Spleen (tissue), 11 donors: Measurements from ENCODE around the gene ZER1. TPM values are rescaled to one million over a fixed set of nuclear protein-coding genes. Genes with fewer than 3 reads are reported as not detected.
A peak's percentile ranks its signal among the peaks of the same experiment; 100 is the strongest.

Experiments used
- DNase-seq: peaks from one replicate; pipeline ENCODE4 v3.0.0-alpha.2; 2020
- H3K27ac ChIP-seq, 8 donors: fragments of 200-600 bp; sonication (generic) in 7 of 8; 1 replicate in 4 of 8; 2 replicates in 4 of 8; pipeline versions ENCODE4 v1.5.0 to v1.8.0; 2016 to 2021; ENCODE audit warnings: inconsistent platforms in 4 of 8, mild to moderate bottlenecking in 4 of 8, moderate library complexity in 1 of 8
- H3K27me3 ChIP-seq, 7 donors: fragments of 200-600 bp; sonication (generic) in 6 of 7; replicated peaks in 1 of 7; 1 replicate in 4 of 7; 2 replicates in 3 of 7; pipeline versions ENCODE4 v1.5.0 to v1.8.0; 2016 to 2021; ENCODE audit warnings: inconsistent platforms in 3 of 7, mild to moderate bottlenecking in 1 of 7
- H3K36me3 ChIP-seq, 6 donors: fragments of 200-600 bp; sonication (generic) in 5 of 6; 1 replicate in 4 of 6; 2 replicates in 2 of 6; pipeline versions ENCODE4 v1.5.0 to v1.8.0; 2016 to 2021; ENCODE audit warnings: inconsistent platforms in 2 of 6
- H3K4me1 ChIP-seq, 6 donors: fragments of 200-600 bp; sonication (generic) in 5 of 6; 1 replicate in 3 of 6; 2 replicates in 3 of 6; pipeline versions ENCODE4 v1.5.0 to v1.8.0; 2016 to 2021; ENCODE audit warnings: inconsistent platforms in 3 of 6
- H3K4me3 ChIP-seq, 8 donors: fragments of 200-600 bp; sonication (generic) in 7 of 8; 1 replicate in 4 of 8; 2 replicates in 4 of 8; pipeline versions ENCODE4 v1.5.0 to v1.8.0; 2016 to 2021; ENCODE audit warnings: inconsistent platforms in 4 of 8, mild to moderate bottlenecking in 4 of 8, moderate library complexity in 2 of 8
- H3K9me3 ChIP-seq, 8 donors: fragments of 200-600 bp; sonication (generic) in 7 of 8; 1 replicate in 4 of 8; 2 replicates in 4 of 8; pipeline versions ENCODE4 v1.5.0 to v1.8.0; 2016 to 2021; ENCODE audit warnings: inconsistent platforms in 4 of 8
- POLR2A ChIP-seq, 3 donors: fragments of 450-650 bp; IDR thresholded peaks; one replicate each; pipeline ENCODE4 v1.5.1; 2017; ENCODE audit warnings: antibody characterized with exemption in 3 of 3, mild to moderate bottlenecking in 1 of 3
- POLR2AphosphoS5 ChIP-seq, 3 donors: sonication (generic); formaldehyde crosslinking; IDR thresholded peaks; one replicate each; pipeline ENCODE4 v1.5.1; 2017; ENCODE audit warnings: antibody characterized with exemption in 3 of 3
- WGBS, 5 donors: extraction: QIAGEN DNeasy Blood & Tissue Kit in 3 of 5; methylation state at CpG; one replicate each; pipeline versions ENCODE4 v1.1.5 to v1.1.7; 2013 to 2018; 5-methylcytosine and 5-hydroxymethylcytosine counted together
- intact Hi-C: fragments of 100-400 bp; cut with DNase I; formaldehyde crosslinking; loops from one replicate; pipeline ENCODE4 v1.15.0; 2023; ENCODE audit warnings: low total_unique reads
- polyA plus RNA-seq, 3 donors: library from polyadenylated mRNA; stranded (reverse); fragments of 200-250 nt; gene quantifications; one replicate each; pipeline ENCODE4 v1.2.1, GENCODE V29; 2013
- total RNA-seq, 7 donors: library from RNA; depleted of rRNA in 3 of 7; stranded (reverse); fragments of >200 nt in 3 of 7; fragmentation: NEBNext Ultra II Directional in 4 of 7; extraction: Animal tissue kit (Norgen Biotek cat#: 25700) in 4 of 7; gene quantifications; one replicate each; pipeline versions ENCODE4 v1.1.0 to v1.2.1, GENCODE V29; 2016 to 2021
- TF ChIP-seq, protein P1 (sequence below), 11 experiments: fragments of 200-600 bp in 7 of 11; fragments of 450-650 bp in 4 of 11; sonication (generic) in 4 of 11; IDR thresholded peaks in 8 of 11; conservative IDR thresholded peaks in 3 of 11; 1 replicate in 7 of 11; 2 replicates in 4 of 11; pipeline versions ENCODE4 v1.4.0 to v1.8.0; 2016 to 2021; ENCODE audit warnings: antibody characterized with exemption in 11 of 11, inconsistent platforms in 4 of 11, mild to moderate bottlenecking in 1 of 11
- donor health status: healthy with polysubstance abuse.
- donor health status: DM: no; HTN: no; CAD: no; lungs with moderate emphysema.
- donor health status: DM: no; HTN: no; CAD: no.
- donor health status: Bipolar disorder and iron deficiency.
- donor health status: healthy.
- donor health status: DM: no; HTN: no; CAD: no.
- donor health status: DM: yes; HTN: yes; CAD: no.

ZER1 gene
- total and polyA plus RNA-seq, 10 donors: 10.5 to 65.5 (median 35.1) TPM

DNA sequence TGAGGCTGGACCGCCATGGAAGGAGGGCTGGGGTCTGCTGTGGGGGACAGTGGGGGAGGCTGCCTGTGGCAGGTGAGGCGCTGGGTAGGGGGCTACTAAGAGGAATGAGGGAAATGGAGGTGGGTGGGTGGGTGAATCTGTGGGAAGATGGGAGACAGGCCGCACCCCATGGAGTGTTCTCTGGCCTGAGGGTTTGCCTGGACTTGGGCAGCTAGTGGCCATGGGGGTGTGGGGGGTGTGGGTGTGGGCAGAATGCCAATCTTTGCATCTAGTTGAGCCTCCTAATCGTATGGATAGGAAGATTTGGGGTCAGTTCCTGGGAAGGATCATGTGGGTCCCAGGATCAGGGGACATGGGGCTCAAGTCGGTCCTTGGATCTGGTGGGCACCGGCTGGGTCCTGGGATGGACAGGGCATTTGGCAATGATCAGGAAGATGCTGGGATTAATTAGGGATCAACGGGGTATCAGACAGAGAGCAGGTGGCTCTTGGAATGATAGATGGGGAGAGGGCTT is 48.3 kb downstream of the ZER1 start:
- Histone ChIP-seq H3K9me3 (no peaks in the 10 kb centered on the region), H3K27me3 (no peaks in the 10 kb centered on the region), H3K27ac (peak overlapping the region; percentile 79 to 92 (median 86)), H3K4me3 (peak overlapping the region; percentile 55 to 91 (median 79)), H3K36me3 (peaks cover 0 to 34% (median 23%) of the 10 kb centered on the region in 6 donors), H3K4me1 (peaks cover 4 to 52% (median 29%) of the 10 kb centered on the region in 6 donors)
- intact Hi-C loops: no loop called here
- TF ChIP-seq POLR2A (IDR thresholded peaks at IDR 0.05) (no peak), POLR2AphosphoS5 (IDR thresholded peaks at IDR 0.05) (no peak)
- TF ChIP-seq, protein P1, sequence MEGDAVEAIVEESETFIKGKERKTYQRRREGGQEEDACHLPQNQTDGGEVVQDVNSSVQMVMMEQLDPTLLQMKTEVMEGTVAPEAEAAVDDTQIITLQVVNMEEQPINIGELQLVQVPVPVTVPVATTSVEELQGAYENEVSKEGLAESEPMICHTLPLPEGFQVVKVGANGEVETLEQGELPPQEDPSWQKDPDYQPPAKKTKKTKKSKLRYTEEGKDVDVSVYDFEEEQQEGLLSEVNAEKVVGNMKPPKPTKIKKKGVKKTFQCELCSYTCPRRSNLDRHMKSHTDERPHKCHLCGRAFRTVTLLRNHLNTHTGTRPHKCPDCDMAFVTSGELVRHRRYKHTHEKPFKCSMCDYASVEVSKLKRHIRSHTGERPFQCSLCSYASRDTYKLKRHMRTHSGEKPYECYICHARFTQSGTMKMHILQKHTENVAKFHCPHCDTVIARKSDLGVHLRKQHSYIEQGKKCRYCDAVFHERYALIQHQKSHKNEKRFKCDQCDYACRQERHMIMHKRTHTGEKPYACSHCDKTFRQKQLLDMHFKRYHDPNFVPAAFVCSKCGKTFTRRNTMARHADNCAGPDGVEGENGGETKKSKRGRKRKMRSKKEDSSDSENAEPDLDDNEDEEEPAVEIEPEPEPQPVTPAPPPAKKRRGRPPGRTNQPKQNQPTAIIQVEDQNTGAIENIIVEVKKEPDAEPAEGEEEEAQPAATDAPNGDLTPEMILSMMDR (IDR thresholded peaks at IDR 0.05 in 8 of 11, conservative IDR thresholded peaks at IDR 0.05 in 3 of 11): no peak
- DNase-seq: no peak
- 31 to 41% (median 34%) methylated on average over 7 of the region's 7 CpGs for WGBS, 5 donors

DNA sequence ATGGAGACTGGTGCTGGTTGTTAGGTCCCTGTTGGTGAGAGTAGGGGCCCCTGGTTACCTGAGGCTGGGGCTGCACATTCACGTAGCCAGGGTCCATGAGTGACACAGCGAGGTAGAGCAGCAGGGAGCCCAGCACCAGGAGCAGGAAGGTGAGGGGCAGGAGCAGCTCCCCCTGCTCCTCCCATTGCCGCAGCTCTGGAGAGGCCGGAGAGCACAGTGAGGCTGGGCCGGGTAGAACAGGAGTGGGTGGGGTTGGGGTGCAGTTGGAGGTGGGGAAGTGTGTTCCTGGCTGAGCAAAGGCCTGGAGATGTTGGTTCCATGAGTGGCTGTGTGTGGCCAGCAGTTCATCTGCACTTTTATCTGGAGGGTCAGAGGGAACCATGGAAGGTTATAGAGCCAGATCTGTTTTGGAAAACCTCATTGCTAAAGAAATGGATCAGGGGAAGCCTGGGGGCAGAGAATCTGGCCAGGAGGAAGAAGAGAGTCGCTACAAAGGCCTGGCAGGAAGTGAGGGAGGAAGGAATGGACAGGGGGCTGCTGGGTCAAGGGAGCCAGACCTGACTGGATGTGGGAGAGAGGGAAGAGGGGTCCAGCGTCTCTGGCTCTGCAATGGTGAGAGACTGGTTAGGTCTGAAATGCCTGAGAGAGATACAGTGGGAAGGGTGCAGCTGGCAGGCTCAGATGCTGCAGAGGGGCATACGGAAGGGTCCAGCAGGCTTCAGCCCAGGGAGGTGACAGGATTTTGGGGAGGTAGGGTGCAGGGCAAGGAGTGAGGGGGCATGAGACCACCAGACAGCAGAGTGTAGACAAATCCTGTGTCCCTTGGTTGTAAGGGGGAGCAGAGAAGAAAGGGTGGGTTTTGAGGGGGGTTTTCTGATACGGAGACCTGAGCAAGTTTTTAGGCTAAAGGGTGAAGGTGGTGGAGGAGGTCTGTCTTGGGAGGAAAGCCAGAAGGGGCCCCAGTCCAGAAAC is 49.1 kb downstream of the ZER1 start:
- no peaks in the 10 kb centered on the region for H3K27me3 ChIP-seq
- peak overlapping the region in 6 of 8 donors; percentile 65 to 91 (median 79) for H3K4me3 ChIP-seq
- H3K27ac ChIP-seq: peak overlapping the region in 6 of 8 donors; percentile 39 to 92 (median 84)
- intact Hi-C loops: no loop called here
- WGBS, 5 donors: 53 to 67% (median 58%) methylated on average over 9 of the region's 9 CpGs
- H3K4me1 ChIP-seq: peaks cover 4 to 44% (median 27%) of the 10 kb centered on the region in 6 donors
- TF ChIP-seq POLR2A (IDR thresholded peaks at IDR 0.05) (no peak), POLR2AphosphoS5 (IDR thresholded peaks at IDR 0.05) (no peak)
- TF ChIP-seq, protein P1 (IDR thresholded peaks at IDR 0.05 in 8 of 11, conservative IDR thresholded peaks at IDR 0.05 in 3 of 11): no peak
- no peak for DNase-seq
- peaks cover 0 to 34% (median 23%) of the 10 kb centered on the region in 6 donors for H3K36me3 ChIP-seq
- no peaks in the 10 kb centered on the region for H3K9me3 ChIP-seq

DNA sequence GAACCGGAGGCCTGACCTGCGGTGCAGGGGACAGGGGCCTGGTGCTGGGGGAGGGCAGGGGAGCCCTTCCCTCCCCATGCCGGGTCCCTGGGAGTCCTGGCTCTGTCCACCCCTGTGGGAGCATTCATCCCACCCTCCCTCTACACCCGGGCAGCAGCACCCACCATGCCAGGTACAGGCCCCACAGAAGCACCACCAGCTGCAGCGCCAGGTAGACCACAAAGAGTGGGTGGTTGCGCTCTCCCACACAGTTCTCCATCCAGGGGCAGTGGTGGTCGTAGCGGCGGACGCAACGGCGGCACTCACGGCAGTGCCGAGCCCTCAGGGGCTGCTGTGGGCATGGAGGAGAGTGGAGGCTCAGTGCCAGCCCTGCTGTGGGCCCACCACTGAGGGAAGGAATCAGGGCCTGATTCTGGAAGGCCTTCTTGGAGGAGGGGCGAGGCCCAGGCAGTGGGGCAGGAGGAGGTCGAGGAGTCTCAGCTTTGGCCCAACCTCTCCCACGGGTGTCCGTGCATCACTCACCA is 50.2 kb downstream of the ZER1 start:
- Histone ChIP-seq H3K27me3 (no peaks in the 10 kb centered on the region), H3K4me3 (no peak overlapping the region), H3K36me3 (peaks cover 0 to 44% (median 23%) of the 10 kb centered on the region in 6 donors), H3K4me1 (peaks cover 4 to 41% (median 27%) of the 10 kb centered on the region in 6 donors), H3K27ac (peak overlapping the region in 1 of 8 donors; percentile 90), H3K9me3 (no peaks in the 10 kb centered on the region)
- TF ChIP-seq, protein P1 (IDR thresholded peaks at IDR 0.05 in 8 of 11, conservative IDR thresholded peaks at IDR 0.05 in 3 of 11): no peak
- TF ChIP-seq POLR2A (IDR thresholded peaks at IDR 0.05): no peak
- TF ChIP-seq POLR2AphosphoS5 (IDR thresholded peaks at IDR 0.05): peak in 1 of 3 donors; percentile 38
- WGBS, 5 donors: 88 to 94% (median 93%) methylated on average over 14 to 18 of the region's 18 CpGs; no CpG with 5 or more reads in 1 of the 5 donors
- no peak for DNase-seq
- intact Hi-C loops: no loop called here
